CD14-positive monocyte (primary cell): ENCODE measurements around the gene ALS2CL. TPM values are rescaled to one million over a fixed set of nuclear protein-coding genes. Genes with fewer than 3 reads are reported as not detected.

Source experiments
- DNase-seq, 3 donors: peaks; one replicate each; pipeline ENCODE4 v3.0.0-alpha.2; 2011 to 2022
- H2AFZ ChIP-seq: 2 replicates; pipeline ENCODE4 v1.6.0; 2012; ENCODE audit warnings: mild to moderate bottlenecking, low read depth, low read length, inconsistent platforms; ENCODE audit not compliant: insufficient read depth, poor library complexity, severe bottlenecking
- H3K27ac ChIP-seq, 2 donors: 1 replicate in 1 of 2; 2 replicates in 1 of 2; pipeline ENCODE4 v1.5.1; 2012 to 2013; ENCODE audit warnings: low read length in 2 of 2, control low read depth in 1 of 2, inconsistent platforms in 1 of 2, low read depth in 1 of 2, mild to moderate bottlenecking in 1 of 2
- H3K27me3 ChIP-seq, 2 donors: one replicate each; pipeline versions ENCODE4 v1.6.0 to v1.6.1; 2011 to 2013; ENCODE audit warnings: low read length in 2 of 2; ENCODE audit not compliant: control insufficient read depth in 2 of 2, insufficient read depth in 2 of 2
- H3K36me3 ChIP-seq, 2 donors: replicated peaks in 1 of 2; 1 replicate in 1 of 2; 2 replicates in 1 of 2; pipeline versions ENCODE4 v1.5.1 to v1.6.1; 2012 to 2013; ENCODE audit warnings: low read length in 2 of 2, control low read depth in 1 of 2, inconsistent platforms in 1 of 2, mild to moderate bottlenecking in 1 of 2; ENCODE audit not compliant: insufficient read depth in 2 of 2, control insufficient read depth in 1 of 2
- H3K4me1 ChIP-seq, 2 donors: 1 replicate in 1 of 2; 2 replicates in 1 of 2; pipeline versions ENCODE4 v1.5.1 to v1.6.1; 2012 to 2013; ENCODE audit warnings: low read length in 2 of 2, control low read depth in 1 of 2, inconsistent platforms in 1 of 2, mild to moderate bottlenecking in 1 of 2, moderate library complexity in 1 of 2; ENCODE audit not compliant: insufficient read depth in 2 of 2, control insufficient read depth in 1 of 2
- H3K4me2 ChIP-seq: replicated peaks from 2 replicates; pipeline ENCODE3; 2012; ENCODE audit warnings: low read length, moderate library complexity, mild to moderate bottlenecking; ENCODE audit not compliant: poor library complexity, severe bottlenecking; ENCODE audit errors: extremely low read depth
- H3K4me3 ChIP-seq, 3 experiments: fragments of 200-600 bp in 1 of 3; sonication (generic) in 1 of 3; replicated peaks in 1 of 3; 1 replicate in 2 of 3; 2 replicates in 1 of 3; pipeline ENCODE4 v1.5.1; 2011 to 2013; ENCODE audit warnings: low read length in 3 of 3, mild to moderate bottlenecking in 3 of 3, control low read depth in 2 of 3, low read depth in 2 of 3, inconsistent platforms in 1 of 3, moderate library complexity in 1 of 3
- H3K79me2 ChIP-seq: 2 replicates; pipeline ENCODE4 v1.6.0; 2012; ENCODE audit warnings: mild to moderate bottlenecking, control low read depth, inconsistent platforms, low read length, moderate library complexity; ENCODE audit not compliant: insufficient read depth
- H3K9ac ChIP-seq: 2 replicates; pipeline ENCODE4 v1.6.0; 2017; ENCODE audit warnings: low read length, mild to moderate bottlenecking; ENCODE audit not compliant: insufficient read depth, poor library complexity, severe bottlenecking
- H3K9me3 ChIP-seq, 2 donors: replicated peaks in 1 of 2; 1 replicate in 1 of 2; 2 replicates in 1 of 2; pipeline versions ENCODE4 v1.5.1 to v1.6.1; 2012 to 2013; ENCODE audit warnings: low read length in 2 of 2, control low read depth in 1 of 2; ENCODE audit not compliant: control insufficient read depth in 1 of 2, insufficient read depth in 1 of 2
- H4K20me1 ChIP-seq: 2 replicates; pipeline ENCODE4 v1.6.0; 2012; ENCODE audit warnings: mild to moderate bottlenecking, low read length, control low read depth, moderate library complexity; ENCODE audit not compliant: insufficient read depth
- H3K27ac Mint-ChIP-seq, 7 donors: one replicate each; pipeline ENCODE4 v1.8.0; 2020; ENCODE audit warnings: mild to moderate bottlenecking in 7 of 7, mixed read lengths in 7 of 7, moderate library complexity in 6 of 7, inconsistent platforms in 2 of 7
- H3K27me3 Mint-ChIP-seq, 3 donors: one replicate each; pipeline ENCODE4 v1.8.0; 2021 to 2022; ENCODE audit warnings: low read depth in 3 of 3, mild to moderate bottlenecking in 3 of 3, mixed read lengths in 3 of 3, moderate library complexity in 3 of 3, inconsistent platforms in 1 of 3
- H3K36me3 Mint-ChIP-seq, 2 donors: one replicate each; pipeline ENCODE4 v1.8.0; 2020; ENCODE audit warnings: mixed read lengths in 2 of 2, inconsistent platforms in 1 of 2, mild to moderate bottlenecking in 1 of 2
- H3K4me1 Mint-ChIP-seq: one replicate; pipeline ENCODE4 v1.8.0; 2020; ENCODE audit warnings: mild to moderate bottlenecking, mixed read lengths
- H3K4me3 Mint-ChIP-seq, 2 donors: one replicate each; pipeline ENCODE4 v1.8.0; 2020; ENCODE audit warnings: mild to moderate bottlenecking in 2 of 2, mixed read lengths in 2 of 2, moderate library complexity in 1 of 2
- H3K9me3 Mint-ChIP-seq, 7 donors: one replicate each; pipeline ENCODE4 v1.8.0; 2020 to 2022; ENCODE audit warnings: mixed read lengths in 7 of 7, mild to moderate bottlenecking in 6 of 7, moderate library complexity in 6 of 7, inconsistent platforms in 2 of 7
- WGBS: methylation state at CpG from one replicate; pipeline ENCODE4 v1.1.5; 2013; ENCODE audit warnings: missing lambda C conversion rate; ENCODE audit not compliant: insufficient coverage; 5-methylcytosine and 5-hydroxymethylcytosine counted together
- intact Hi-C, 2 donors: fragments of 100-400 bp; cut with micrococcal nuclease; formaldehyde crosslinking; loops; one replicate each; pipeline versions ENCODE4 v1.15.0 to v1.15.1; 2023
- polyA plus RNA-seq, 3 donors: library from polyadenylated mRNA; depleted of rRNA in 1 of 3; unstranded in 2 of 3; stranded (reverse) in 1 of 3; fragments of 300-500 nt in 2 of 3; fragments of >200 nt in 1 of 3; fragmentation: Illumina TruSeq in 2 of 3; gene quantifications; 1 replicate in 2 of 3; 2 replicates in 1 of 3; pipeline ENCODE4 v1.2.3, GENCODE V29; 2012 to 2021
- TF ChIP-seq, protein P1 (sequence below): fragments of 200-600 bp; IDR thresholded peaks from one replicate; pipeline ENCODE4 v1.8.0; 2022; ENCODE audit warnings: antibody characterized with exemption, mild to moderate bottlenecking

Gene ALS2CL
- polyA plus RNA-seq, 3 donors, result 0.38 to 5.7 (median 0.55) TPM

- H3K27ac ChIP-seq, result no peak overlapping the region
- H2AFZ ChIP-seq, result no peak overlapping the region
- no peaks in the 10 kb centered on the region for H3K36me3 ChIP-seq
- intact Hi-C loops, result loop anchor here (5.0 to 10.0 kb wide), 3 partner anchors 200 to 618 kb away; no protein-coding TSS in a partner anchor
- no peaks in the 10 kb centered on the region for H3K36me3 Mint-ChIP-seq
- H3K27me3 Mint-ChIP-seq, result peaks cover 20 to 29% (median 23%) of the 10 kb centered on the region in 3 donors
- H3K27me3 ChIP-seq, result peaks cover 2 to 14% of the 10 kb centered on the region in 2 donors
- H4K20me1 ChIP-seq, result no peaks in the 10 kb centered on the region
- H3K9me3 Mint-ChIP-seq, result no peaks in the 10 kb centered on the region
- no peak overlapping the region for H3K27ac Mint-ChIP-seq
- no peak overlapping the region for H3K4me3 Mint-ChIP-seq
- no peaks in the 10 kb centered on the region for H3K9me3 ChIP-seq
- H3K9ac ChIP-seq, result no peak overlapping the region
- WGBS, result 85% methylated on average over 12 of the region's 13 CpGs
- no peaks in the 10 kb centered on the region for H3K79me2 ChIP-seq
- no peak for DNase-seq
- no peaks in the 10 kb centered on the region for H3K4me1 ChIP-seq
- TF ChIP-seq, protein P1, sequence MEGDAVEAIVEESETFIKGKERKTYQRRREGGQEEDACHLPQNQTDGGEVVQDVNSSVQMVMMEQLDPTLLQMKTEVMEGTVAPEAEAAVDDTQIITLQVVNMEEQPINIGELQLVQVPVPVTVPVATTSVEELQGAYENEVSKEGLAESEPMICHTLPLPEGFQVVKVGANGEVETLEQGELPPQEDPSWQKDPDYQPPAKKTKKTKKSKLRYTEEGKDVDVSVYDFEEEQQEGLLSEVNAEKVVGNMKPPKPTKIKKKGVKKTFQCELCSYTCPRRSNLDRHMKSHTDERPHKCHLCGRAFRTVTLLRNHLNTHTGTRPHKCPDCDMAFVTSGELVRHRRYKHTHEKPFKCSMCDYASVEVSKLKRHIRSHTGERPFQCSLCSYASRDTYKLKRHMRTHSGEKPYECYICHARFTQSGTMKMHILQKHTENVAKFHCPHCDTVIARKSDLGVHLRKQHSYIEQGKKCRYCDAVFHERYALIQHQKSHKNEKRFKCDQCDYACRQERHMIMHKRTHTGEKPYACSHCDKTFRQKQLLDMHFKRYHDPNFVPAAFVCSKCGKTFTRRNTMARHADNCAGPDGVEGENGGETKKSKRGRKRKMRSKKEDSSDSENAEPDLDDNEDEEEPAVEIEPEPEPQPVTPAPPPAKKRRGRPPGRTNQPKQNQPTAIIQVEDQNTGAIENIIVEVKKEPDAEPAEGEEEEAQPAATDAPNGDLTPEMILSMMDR, result no peak
- peaks cover 2% of the 10 kb centered on the region for H3K4me1 Mint-ChIP-seq
- no peak overlapping the region for H3K4me2 ChIP-seq
- H3K4me3 ChIP-seq, result no peak overlapping the region
These were observed 13.5 kb upstream of the ALS2CL start for GRCh38 chr3:46706771-46707582.

DNA sequence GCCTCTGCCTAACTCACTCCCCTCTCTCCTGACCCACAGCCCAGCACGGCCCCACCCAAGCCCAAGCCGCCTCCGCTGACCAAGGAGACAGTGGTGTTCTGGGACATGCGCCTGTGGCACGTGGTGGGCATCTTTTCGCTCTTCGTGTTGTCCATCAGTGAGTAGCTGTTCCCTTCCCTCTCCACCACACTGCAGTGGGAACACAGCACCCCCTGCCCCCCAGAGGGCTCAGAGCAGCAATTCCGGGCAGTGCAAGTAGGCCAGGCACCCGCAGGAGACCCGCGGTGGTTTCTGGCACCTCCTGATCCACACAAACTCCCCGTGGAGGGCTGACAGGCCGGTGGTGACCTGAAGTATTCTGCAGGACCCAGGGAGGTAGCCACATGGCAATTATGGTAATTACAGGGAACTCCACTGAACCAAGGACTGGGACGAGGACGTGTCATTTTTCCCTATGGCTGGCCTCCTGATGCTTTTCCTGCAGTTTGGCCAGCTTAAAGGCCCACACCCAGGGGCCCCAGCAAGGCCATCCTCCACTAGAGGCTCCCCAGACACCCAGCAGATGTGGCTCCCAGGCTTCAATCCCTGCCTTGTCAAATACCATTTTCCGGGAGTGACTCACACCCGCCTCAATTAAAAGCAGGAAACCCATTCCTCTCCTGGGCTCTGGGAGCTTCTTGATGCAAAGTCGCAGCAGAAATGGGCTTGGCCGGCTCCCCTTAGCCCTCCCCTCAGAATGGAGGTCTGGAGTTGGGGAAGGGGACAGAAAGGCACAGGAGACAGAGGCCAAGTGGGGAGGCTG, 12.5 kb upstream of the ALS2CL start:
- intact Hi-C loops, result loop anchor here (1.0 to 10.0 kb wide), 6 partner anchors 189 to 619 kb away; no protein-coding TSS in a partner anchor
- Mint-ChIP-seq H3K27me3 (peaks cover 26 to 38% (median 32%) of the 10 kb centered on the region in 3 donors), H3K36me3 (peaks cover 0 to 1% of the 10 kb centered on the region in 2 donors), H3K9me3 (peaks cover 0 to 4% (median 0%) of the 10 kb centered on the region in 7 donors), H3K4me3 (no peak overlapping the region), H3K4me1 (peaks cover 6% of the 10 kb centered on the region), H3K27ac (peak overlapping the region in 2 of 7 donors; percentile 3 to 42)
- Histone ChIP-seq H3K4me2 (no peak overlapping the region), H4K20me1 (no peaks in the 10 kb centered on the region), H3K36me3 (no peaks in the 10 kb centered on the region), H3K4me3 (no peak overlapping the region), H3K4me1 (peaks cover 3 to 7% of the 10 kb centered on the region in 2 donors), H3K27ac (no peak overlapping the region), H3K27me3 (peaks cover 8 to 21% of the 10 kb centered on the region in 2 donors), H3K79me2 (no peaks in the 10 kb centered on the region), H3K9me3 (no peaks in the 10 kb centered on the region), H2AFZ (no peak overlapping the region), H3K9ac (no peak overlapping the region)
- 95% methylated on average over 9 of the region's 19 CpGs for WGBS
- TF ChIP-seq, protein P1, result no peak
- DNase-seq, result no peak
